ENCODE data around the gene BRD3OS. TPM values are rescaled to one million over a fixed set of nuclear protein-coding genes. Genes with fewer than 3 reads are reported as not detected.

Gene BRD3OS
- total RNA-seq, 2 donors from 2014 or later: 11.9 to 14.3 TPM

GRCh38 chr9:134056483-134057306 is 31.4 kb downstream of the BRD3OS start:
- peak; percentile 67 for DNase-seq (ENCODE audit: low spot score)
- intact Hi-C loops (cut with DNase I): no loop called here

- intact Hi-C loops (cut with DNase I): no loop called here
- DNase-seq (ENCODE audit: low spot score): no peak
Measured at GRCh38 chr9:134057307-134057657, 32.0 kb downstream of the BRD3OS start.

- peak; percentile 71 for DNase-seq (ENCODE audit: low spot score)
- intact Hi-C loops (cut with DNase I): no loop called here
Measured at GRCh38 chr9:134057751-134058701, 32.7 kb downstream of the BRD3OS start.

GRCh38 chr9:134058716-134059115 is 33.4 kb downstream of the BRD3OS start:
- peak; percentile 62 for DNase-seq (ENCODE audit: low spot score)
- intact Hi-C loops (cut with DNase I): no loop called here

DNA sequence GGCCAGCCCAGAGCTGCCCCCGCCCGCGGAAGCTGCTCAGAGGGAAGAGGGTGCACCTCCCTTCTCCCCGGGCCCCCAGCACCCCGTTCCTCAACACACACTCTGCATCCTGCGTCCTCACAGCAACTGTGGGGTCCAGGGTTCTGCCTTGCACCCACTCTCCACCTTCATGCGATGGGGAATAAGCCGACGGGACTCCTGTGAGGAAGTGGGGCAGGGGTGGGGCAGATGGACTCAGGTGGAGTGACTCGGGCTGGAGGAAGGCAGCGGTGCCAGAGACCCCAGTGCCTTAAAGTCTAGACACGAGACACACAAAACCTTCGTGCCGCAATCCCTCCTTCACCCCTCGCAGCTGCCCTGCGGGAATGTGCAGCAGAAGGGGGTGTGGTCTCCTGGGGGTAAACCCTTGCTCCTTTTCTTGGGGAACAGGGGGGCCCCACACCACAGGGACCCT is 33.9 kb downstream of the BRD3OS start:
- DNase-seq (ENCODE audit: low spot score): peak; percentile 65
- intact Hi-C loops (cut with DNase I): no loop called here

- intact Hi-C loops (cut with DNase I): loop anchor here in 1 of 2 donors (10.0 kb wide), 1 partner anchor 275 kb away; no protein-coding TSS in a partner anchor
- DNase-seq (ENCODE audit: low spot score): peak; percentile 78
Measured at GRCh38 chr9:134059661-134060395, 34.5 kb downstream of the BRD3OS start.

DNA sequence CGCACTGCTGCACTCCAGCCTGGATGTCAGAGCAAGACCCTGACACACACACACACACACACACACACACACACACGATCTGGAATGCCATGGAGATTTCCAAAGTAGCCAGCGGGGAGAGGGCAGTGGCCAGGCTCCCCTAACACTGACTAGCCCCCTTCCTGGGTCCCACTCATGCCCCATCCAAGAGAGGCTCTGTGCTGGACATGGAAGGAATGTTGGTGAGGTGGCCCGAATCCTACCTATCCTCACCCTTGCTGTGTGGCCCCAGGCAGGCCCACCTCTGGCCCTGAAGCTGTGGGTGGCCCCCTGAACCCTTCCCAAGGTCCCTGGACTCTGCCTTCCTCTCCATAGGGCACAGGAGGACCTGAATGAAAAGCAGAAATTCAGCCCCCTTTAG is 35.3 kb downstream of the BRD3OS start:
- DNase-seq (ENCODE audit: low spot score): peak; percentile 67

GRCh38 chr9:134061019-134061687 is 35.9 kb downstream of the BRD3OS start:
- peak; percentile 77 for DNase-seq (ENCODE audit: low spot score)
- intact Hi-C loops (cut with DNase I): loop anchor here in 1 of 2 donors (10.0 kb wide), 1 partner anchor 274 kb away; no protein-coding TSS in a partner anchor

More for the DNA sequence above, 35.3 kb downstream of the BRD3OS start:
- intact Hi-C loops (cut with DNase I): loop anchor here in 1 of 2 donors (10.0 kb wide), 1 partner anchor 274 kb away; no protein-coding TSS in a partner anchor

- intact Hi-C loops (cut with DNase I): loop anchor here in 1 of 2 donors (10.0 kb wide), 1 partner anchor 273 kb away; no protein-coding TSS in a partner anchor
- peak; percentile 73 for DNase-seq (ENCODE audit: low spot score)
Measured at GRCh38 chr9:134061688-134062371, 36.5 kb downstream of the BRD3OS start.

DNA sequence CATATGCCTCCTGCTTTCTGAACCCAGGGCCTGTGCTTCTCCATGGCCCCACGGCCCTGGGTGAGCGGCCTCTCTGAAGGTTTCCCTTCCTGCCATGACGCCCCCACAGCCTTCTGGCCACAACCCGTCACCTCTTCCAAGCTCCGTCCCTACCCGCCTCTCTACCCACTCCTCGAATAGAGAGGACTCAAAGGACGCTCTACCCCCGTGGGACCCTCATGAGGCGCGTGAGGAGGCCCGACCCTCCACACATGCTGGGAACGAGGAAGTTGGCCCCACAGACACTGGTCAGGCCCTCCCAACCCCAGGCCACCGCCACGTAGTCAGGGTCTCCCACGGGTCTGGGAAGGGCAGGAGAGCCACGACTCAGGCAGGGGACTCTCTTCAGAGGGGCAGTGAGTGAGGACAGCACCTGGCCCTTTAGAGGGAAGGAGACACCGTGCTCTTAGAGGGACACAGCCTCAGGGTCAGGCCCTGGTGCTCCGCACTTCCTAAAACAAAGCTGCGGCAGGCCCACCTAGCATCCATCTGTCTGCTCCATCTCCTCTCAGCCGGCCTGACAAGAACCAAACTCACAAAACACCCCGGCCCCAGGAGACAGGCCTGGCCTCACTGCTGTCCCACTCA is 37.3 kb downstream of the BRD3OS start:
- peak; percentile 79 for DNase-seq (ENCODE audit: low spot score)
- intact Hi-C loops (cut with DNase I): loop anchor here in 1 of 2 donors (10.0 kb wide), 1 partner anchor 272 kb away; no protein-coding TSS in a partner anchor

GRCh38 chr9:134063088-134063570 is 37.8 kb downstream of the BRD3OS start:
- intact Hi-C loops (cut with DNase I): loop anchor here in 1 of 2 donors (10.0 kb wide), 1 partner anchor 272 kb away; no protein-coding TSS in a partner anchor
- peak; percentile 58 for DNase-seq (ENCODE audit: low spot score)

- DNase-seq (ENCODE audit: low spot score): peak; percentile 58
- intact Hi-C loops (cut with DNase I): loop anchor here in 1 of 2 donors (10.0 kb wide), 1 partner anchor 271 kb away; no protein-coding TSS in a partner anchor
Measured at GRCh38 chr9:134063571-134064450, 38.5 kb downstream of the BRD3OS start.

DNA sequence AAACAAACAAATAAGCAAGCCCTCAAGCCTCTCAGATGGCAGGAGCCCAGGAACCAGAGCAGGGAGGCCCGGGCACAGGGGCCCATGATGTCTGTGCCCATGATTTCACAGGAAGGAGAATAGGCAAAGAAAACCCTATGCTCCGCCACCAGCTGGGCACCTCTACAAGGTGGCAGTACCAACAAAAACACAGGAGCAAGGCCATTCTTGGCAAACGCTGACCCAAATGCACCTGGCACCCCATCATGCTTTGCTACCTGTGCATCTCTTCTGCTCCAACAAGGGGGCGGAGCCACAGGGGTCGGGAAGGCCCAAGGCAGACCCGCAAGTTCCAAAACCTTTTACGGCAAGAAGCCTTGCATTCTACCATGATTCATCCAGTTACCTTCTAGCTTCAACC is 39.4 kb downstream of the BRD3OS start:
- peak; percentile 71 for DNase-seq (ENCODE audit: low spot score)

DNA sequence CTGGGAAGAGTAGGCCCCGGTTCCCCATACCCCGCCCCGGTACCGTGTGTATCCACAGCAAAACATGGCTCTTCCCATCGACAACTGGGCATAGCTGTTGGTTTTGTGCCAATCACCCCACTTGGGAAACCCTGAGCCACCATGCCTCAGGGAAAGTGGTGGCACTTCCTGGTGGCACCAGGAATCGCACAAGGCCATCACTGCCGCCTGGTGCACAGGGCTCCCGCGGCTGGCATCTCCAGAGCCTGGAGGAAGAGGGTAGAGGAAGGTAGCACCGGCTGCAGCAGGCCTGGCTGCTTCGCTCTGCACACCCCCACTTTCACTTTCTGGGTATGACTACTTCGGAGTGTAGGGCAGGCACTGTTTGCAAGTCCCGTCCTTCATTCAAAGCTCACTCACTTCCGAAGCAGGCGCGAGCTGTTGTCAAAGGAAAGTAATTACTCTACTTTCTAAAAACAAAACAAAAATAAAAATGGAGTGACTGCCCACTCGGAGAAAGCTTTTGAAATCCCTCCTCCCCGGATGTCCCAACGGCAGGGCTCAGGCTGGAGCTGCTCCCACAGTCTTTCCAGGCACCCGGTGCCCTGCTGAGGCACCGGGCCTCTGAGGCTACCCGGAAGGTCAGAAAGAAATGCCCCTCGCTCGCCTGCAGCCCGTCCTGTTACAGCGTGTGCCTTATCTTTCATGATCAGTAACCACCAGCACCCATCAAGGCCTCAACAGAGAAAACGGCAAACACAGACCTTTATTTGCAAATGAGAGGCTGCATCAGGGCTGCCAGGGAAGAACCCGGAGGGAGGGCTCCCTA is 40.5 kb downstream of the BRD3OS start:
- DNase-seq (ENCODE audit: low spot score): peak; percentile 81
- intact Hi-C loops (cut with DNase I): loop anchor here in 1 of 2 donors (10.0 kb wide), 1 partner anchor 269 kb away; no protein-coding TSS in a partner anchor

More for the DNA sequence above, 39.4 kb downstream of the BRD3OS start:
- intact Hi-C loops (cut with DNase I): loop anchor here in 1 of 2 donors (10.0 kb wide), 1 partner anchor 270 kb away; no protein-coding TSS in a partner anchor

- intact Hi-C loops (cut with DNase I): loop anchor here in 1 of 2 donors (10.0 kb wide), 1 partner anchor 268 kb away; no protein-coding TSS in a partner anchor
- DNase-seq (ENCODE audit: low spot score): peak; percentile 48
Measured at GRCh38 chr9:134066526-134066912, 41.2 kb downstream of the BRD3OS start.
